Fibroblast of lung (primary cell): ENCODE results near the gene FLYWCH2. TPM values are rescaled to one million over a fixed set of nuclear protein-coding genes. Genes with fewer than 3 reads are reported as not detected.
A peak's percentile ranks its signal among the peaks of the same experiment; 100 is the strongest.

ENCODE experiments used
- DNase-seq, 2 donors: peaks; one replicate each; pipeline versions ENCODE4 v3.0.0 to v3.0.0-alpha.2; 2010; ENCODE audit warnings: low read depth in 2 of 2
- H2AFZ ChIP-seq: 2 replicates; pipeline ENCODE4 v1.5.1; 2012; ENCODE audit warnings: low read length, control low read depth, inconsistent platforms
- H3K27ac ChIP-seq: 2 replicates; pipeline ENCODE4 v1.5.1; 2011; ENCODE audit warnings: low read length, control low read depth; ENCODE audit not compliant: insufficient read depth
- H3K27me3 ChIP-seq: 2 replicates; pipeline ENCODE4 v1.5.1; 2011; ENCODE audit warnings: mild to moderate bottlenecking, low read length; ENCODE audit not compliant: control insufficient read depth, insufficient read depth
- H3K36me3 ChIP-seq: 2 replicates; pipeline ENCODE4 v1.5.1; 2011; ENCODE audit warnings: low read length; ENCODE audit not compliant: control insufficient read depth, insufficient read depth
- H3K4me1 ChIP-seq: 2 replicates; pipeline ENCODE4 v1.5.1; 2011; ENCODE audit warnings: low read length; ENCODE audit not compliant: control insufficient read depth, insufficient read depth; ENCODE audit errors: extremely low read depth
- H3K4me2 ChIP-seq: 2 replicates; pipeline ENCODE4 v1.5.1; 2011; ENCODE audit warnings: low read length, control low read depth; ENCODE audit not compliant: insufficient read depth; ENCODE audit errors: extremely low read depth
- H3K4me3 ChIP-seq, 4 experiments: fragments of 200-600 bp in 1 of 4; sonication (generic) in 1 of 4; replicated peaks in 1 of 4; 2 replicates each; pipeline ENCODE4 v1.5.1; 2011 to 2016; ENCODE audit warnings: low read length in 4 of 4, low read depth in 3 of 4, mild to moderate bottlenecking in 3 of 4, control low read depth in 2 of 4, inconsistent platforms in 1 of 4, mixed read lengths in 1 of 4; ENCODE audit not compliant: insufficient read depth in 1 of 4; ENCODE audit errors: control extremely low read depth in 1 of 4
- H3K79me2 ChIP-seq: 2 replicates; pipeline ENCODE4 v1.5.1; 2012; ENCODE audit warnings: mild to moderate bottlenecking, low read length, inconsistent platforms; ENCODE audit not compliant: control insufficient read depth, insufficient read depth
- H3K9ac ChIP-seq: 2 replicates; pipeline ENCODE4 v1.5.1; 2011; ENCODE audit warnings: mild to moderate bottlenecking, low read length, control low read depth; ENCODE audit not compliant: insufficient read depth
- H3K9me3 ChIP-seq: 2 replicates; pipeline ENCODE4 v1.5.1; 2012; ENCODE audit warnings: low read depth, low read length; ENCODE audit not compliant: control insufficient read depth, insufficient read depth
- H4K20me1 ChIP-seq: 2 replicates; pipeline ENCODE4 v1.5.1; 2011; ENCODE audit warnings: low read length; ENCODE audit not compliant: control insufficient read depth, insufficient read depth; ENCODE audit errors: extremely low read depth
- EZH2 ChIP-seq: IDR thresholded peaks from 2 replicates; pipeline ENCODE4 v1.5.1; 2012; ENCODE audit warnings: low read length, control low read depth, mild to moderate bottlenecking; ENCODE audit errors: missing control alignments
- polyA plus RNA-seq, 2 donors: library from polyadenylated mRNA; depleted of rRNA in 1 of 2; stranded (reverse) in 1 of 2; unstranded in 1 of 2; fragments of >200 nt; gene quantifications; 2 replicates each; pipeline ENCODE4 v1.2.1, GENCODE V29; 2011 to 2012; ENCODE audit warnings: missing spikeins in 1 of 2
- total RNA-seq: library from RNA; depleted of rRNA; stranded (reverse); fragments of >200 nt; gene quantifications from 2 replicates; pipeline ENCODE4 v1.2.1, GENCODE V29; 2014
- TF ChIP-seq, protein P1 (sequence below), 2 donors: IDR thresholded peaks in 1 of 2; conservative IDR thresholded peaks in 1 of 2; 1 replicate in 1 of 2; 2 replicates in 1 of 2; pipeline ENCODE4 v1.5.1; 2011 to 2012; ENCODE audit warnings: low read length in 2 of 2, control low read depth in 1 of 2, inconsistent platforms in 1 of 2, low read depth in 1 of 2, mild to moderate bottlenecking in 1 of 2

FLYWCH2 gene
- total and polyA plus RNA-seq, 2 donors (not counting 1 experiment from before 2014, with no cell fraction given) = 21.2 to 55.2 TPM

DNA sequence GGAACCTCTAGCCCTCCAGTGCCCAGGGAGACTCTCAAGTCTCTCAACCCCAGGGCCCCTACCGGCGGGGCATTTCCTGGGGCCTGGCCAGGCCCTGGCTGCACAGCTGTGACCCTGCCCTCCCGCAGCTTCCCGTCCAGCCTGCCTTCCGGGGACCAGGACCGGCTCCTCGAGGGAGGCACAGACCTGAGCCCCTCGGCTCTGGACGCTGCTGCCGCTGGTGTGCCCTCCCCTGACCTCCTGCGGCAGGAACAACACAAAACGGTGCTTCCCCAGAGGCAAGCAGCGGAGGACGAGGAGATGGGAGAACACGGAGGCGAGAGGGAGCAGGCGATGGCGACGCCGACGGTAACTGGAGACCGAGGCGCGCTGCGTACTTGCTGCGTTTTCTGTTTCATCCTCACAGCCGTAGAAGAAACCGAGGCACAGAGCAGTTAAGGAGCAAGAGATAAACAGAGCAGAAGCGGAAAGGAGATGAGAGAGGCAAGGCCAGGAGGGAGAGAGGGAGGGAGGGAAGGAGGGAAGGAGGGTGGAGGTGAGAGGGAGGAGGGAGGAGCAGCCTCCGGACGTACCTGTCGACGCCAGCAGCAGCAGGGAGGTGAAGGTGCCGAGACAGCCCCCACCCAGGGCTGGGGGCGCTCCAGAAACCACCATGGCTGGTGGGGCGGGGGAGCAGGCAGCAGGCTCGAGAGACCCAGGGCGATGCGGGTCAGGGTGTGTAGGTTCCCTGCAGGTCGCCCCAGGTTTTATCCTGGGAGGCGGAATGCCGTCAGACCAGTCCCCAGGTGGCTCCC lies 25.4 kb upstream of the FLYWCH2 start, which contains the start of gene PRSS22:
Gene PRSS22, minus strand, starts transcription at position 720 of the 794 bp plus-strand sequence. Its CDS starts 66 bp downstream, at position 654.
- Histone ChIP-seq H3K9ac (no peak within 1 kb of the TSS), H2AFZ (no peak within 1 kb of the TSS), H3K4me2 (no peak within 1 kb of the TSS), H3K79me2 (no peaks in the 10 kb centered on the region), H3K36me3 (no peaks in the 10 kb centered on the region), H4K20me1 (no peaks in the 10 kb centered on the region), H3K4me3 (peak within 1 kb of the TSS in 1 of 4 experiments; percentile 22), H3K27ac (no peak within 1 kb of the TSS), H3K9me3 (no peaks in the 10 kb centered on the region), H3K4me1 (no peaks in the 10 kb centered on the region), H3K27me3 (no peaks in the 10 kb centered on the region)
- DNase-seq = no peak
- TF ChIP-seq EZH2 = peak; percentile 39
- TF ChIP-seq, protein P1, sequence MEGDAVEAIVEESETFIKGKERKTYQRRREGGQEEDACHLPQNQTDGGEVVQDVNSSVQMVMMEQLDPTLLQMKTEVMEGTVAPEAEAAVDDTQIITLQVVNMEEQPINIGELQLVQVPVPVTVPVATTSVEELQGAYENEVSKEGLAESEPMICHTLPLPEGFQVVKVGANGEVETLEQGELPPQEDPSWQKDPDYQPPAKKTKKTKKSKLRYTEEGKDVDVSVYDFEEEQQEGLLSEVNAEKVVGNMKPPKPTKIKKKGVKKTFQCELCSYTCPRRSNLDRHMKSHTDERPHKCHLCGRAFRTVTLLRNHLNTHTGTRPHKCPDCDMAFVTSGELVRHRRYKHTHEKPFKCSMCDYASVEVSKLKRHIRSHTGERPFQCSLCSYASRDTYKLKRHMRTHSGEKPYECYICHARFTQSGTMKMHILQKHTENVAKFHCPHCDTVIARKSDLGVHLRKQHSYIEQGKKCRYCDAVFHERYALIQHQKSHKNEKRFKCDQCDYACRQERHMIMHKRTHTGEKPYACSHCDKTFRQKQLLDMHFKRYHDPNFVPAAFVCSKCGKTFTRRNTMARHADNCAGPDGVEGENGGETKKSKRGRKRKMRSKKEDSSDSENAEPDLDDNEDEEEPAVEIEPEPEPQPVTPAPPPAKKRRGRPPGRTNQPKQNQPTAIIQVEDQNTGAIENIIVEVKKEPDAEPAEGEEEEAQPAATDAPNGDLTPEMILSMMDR (conservative IDR thresholded peaks at IDR 0.05 in 1 of 2, IDR thresholded peaks at IDR 0.05 in 1 of 2; ENCODE audit: low read depth in 1 of 2, low read length in 2 of 2) = no peak

DNA sequence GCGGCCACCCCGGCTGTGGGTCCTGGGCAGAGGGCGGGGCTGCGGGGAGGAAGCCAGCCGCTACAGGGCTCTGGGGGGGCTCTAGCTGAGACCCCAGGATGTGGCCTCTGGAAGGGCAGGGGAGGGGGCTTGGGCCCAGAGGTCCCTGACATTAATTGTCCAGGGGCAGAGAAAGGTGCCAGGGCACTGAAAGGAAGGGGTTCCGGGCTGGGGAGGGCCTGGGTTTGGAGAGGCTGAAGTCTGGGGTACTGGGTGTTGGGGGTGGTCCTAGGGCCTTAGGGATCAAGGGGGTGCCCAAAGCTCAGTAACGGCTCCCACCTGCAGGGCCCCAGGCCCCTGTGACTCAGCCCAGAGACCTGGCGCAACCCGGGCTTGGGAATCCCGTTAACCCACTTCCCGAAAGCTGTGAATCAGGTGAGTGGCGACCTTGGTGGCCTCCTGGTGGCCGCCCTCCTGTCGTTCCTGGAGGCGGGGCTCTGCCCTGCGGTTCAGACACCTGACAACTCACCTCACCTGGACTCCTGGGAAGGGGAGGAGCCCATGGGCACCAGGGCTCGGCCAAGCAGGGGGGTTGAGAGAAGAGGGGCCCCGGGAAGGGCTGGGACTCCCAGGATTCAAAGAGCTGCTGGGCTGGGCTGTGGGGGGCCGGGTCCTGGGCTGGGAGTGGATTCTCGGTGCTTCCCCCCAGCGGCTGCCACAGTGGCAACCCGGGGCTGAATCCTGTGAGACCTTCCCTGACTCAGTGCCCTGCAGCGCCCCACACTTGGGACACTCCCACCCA lies 24.6 kb upstream of the FLYWCH2 start:
- Histone ChIP-seq H4K20me1 (no peaks in the 10 kb centered on the region), H3K27ac (no peak overlapping the region), H3K4me3 (peak overlapping the region in 1 of 4 experiments; percentile 7), H3K79me2 (no peaks in the 10 kb centered on the region), H3K27me3 (no peaks in the 10 kb centered on the region), H2AFZ (no peak overlapping the region), H3K9me3 (no peaks in the 10 kb centered on the region), H3K4me1 (no peaks in the 10 kb centered on the region), H3K36me3 (no peaks in the 10 kb centered on the region), H3K4me2 (no peak overlapping the region), H3K9ac (no peak overlapping the region)
- no peak for TF ChIP-seq EZH2
- TF ChIP-seq, protein P1 (conservative IDR thresholded peaks at IDR 0.05 in 1 of 2, IDR thresholded peaks at IDR 0.05 in 1 of 2; ENCODE audit: low read depth in 1 of 2, low read length in 2 of 2) = no peak
- no peak for DNase-seq

DNA sequence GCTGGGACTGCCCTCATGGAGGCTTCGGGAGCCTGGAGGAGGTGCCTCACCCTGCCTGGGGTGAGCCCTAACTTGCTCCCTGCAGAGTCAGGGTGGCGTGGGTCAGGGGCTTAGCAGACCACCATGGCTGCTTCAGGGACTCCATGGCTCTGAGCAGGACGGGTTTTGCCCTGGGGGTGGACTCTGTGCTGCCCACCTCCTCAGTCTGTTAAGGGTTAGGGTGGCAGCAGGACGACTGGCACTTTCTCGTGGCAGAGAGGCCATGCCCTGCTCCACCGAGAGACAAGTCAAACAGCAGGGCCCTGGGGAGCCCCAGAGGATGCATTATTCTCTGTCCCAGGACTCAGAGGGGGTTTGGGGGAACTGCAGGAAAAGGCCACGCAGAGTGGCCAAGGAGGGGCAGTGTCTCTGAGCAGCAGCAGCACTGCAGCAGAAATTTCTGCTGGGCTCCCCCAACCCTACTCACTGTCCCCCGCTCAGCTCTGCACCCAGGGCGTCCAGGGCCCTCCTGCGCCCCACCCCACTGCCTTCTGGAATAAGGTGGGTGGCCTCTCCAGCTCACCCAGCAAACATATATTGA lies 23.2 kb upstream of the FLYWCH2 start:
- Histone ChIP-seq H3K4me1 (no peaks in the 10 kb centered on the region), H3K9ac (no peak overlapping the region), H3K27me3 (no peaks in the 10 kb centered on the region), H4K20me1 (no peaks in the 10 kb centered on the region), H3K79me2 (no peaks in the 10 kb centered on the region), H2AFZ (no peak overlapping the region), H3K36me3 (no peaks in the 10 kb centered on the region), H3K9me3 (no peaks in the 10 kb centered on the region), H3K4me3 (no peak overlapping the region), H3K27ac (no peak overlapping the region), H3K4me2 (no peak overlapping the region)
- TF ChIP-seq, protein P1 (conservative IDR thresholded peaks at IDR 0.05 in 1 of 2, IDR thresholded peaks at IDR 0.05 in 1 of 2; ENCODE audit: low read depth in 1 of 2, low read length in 2 of 2) = no peak
- TF ChIP-seq EZH2 = no peak
- DNase-seq = no peak
